Left lung (tissue), 10 donors: ENCODE results near the gene APOBR. TPM values are rescaled to one million over a fixed set of nuclear protein-coding genes. Genes with fewer than 3 reads are reported as not detected.
A peak's percentile ranks its signal among the peaks of the same experiment; 100 is the strongest.

ENCODE experiments used
- ATAC-seq: fragments of 200-7000 bp; cut with Tn5 transposase; one replicate; pipeline ENCODE4 v1.9.1; 2020; ENCODE audit warnings: moderate library complexity
- DNase-seq, 4 donors: peaks; one replicate each; pipeline ENCODE4 v3.0.0-alpha.2; 2013 to 2020
- H3K27ac ChIP-seq, 2 donors: fragments of 200-600 bp; sonication (generic) in 1 of 2; one replicate each; pipeline versions ENCODE4 v1.5.0 to v1.8.0; 2020 to 2021
- H3K27me3 ChIP-seq, 2 donors: fragments of 200-600 bp; sonication (generic) in 1 of 2; one replicate each; pipeline versions ENCODE4 v1.5.0 to v1.8.0; 2020 to 2021
- H3K36me3 ChIP-seq, 2 donors: fragments of 200-600 bp; sonication (generic) in 1 of 2; one replicate each; pipeline versions ENCODE4 v1.5.0 to v1.8.0; 2020 to 2021
- H3K4me1 ChIP-seq, 2 donors: fragments of 200-600 bp; one replicate each; pipeline ENCODE4 v1.8.0; 2021
- H3K4me3 ChIP-seq, 2 donors: fragments of 200-600 bp; sonication (generic) in 1 of 2; one replicate each; pipeline versions ENCODE4 v1.5.0 to v1.8.0; 2020 to 2021; ENCODE audit warnings: mild to moderate bottlenecking in 1 of 2
- H3K9me3 ChIP-seq, 2 donors: fragments of 200-600 bp; sonication (generic) in 1 of 2; one replicate each; pipeline versions ENCODE4 v1.5.0 to v1.8.0; 2020 to 2021
- intact Hi-C, 2 donors: fragments of 100-400 bp; cut with DNase I; formaldehyde crosslinking; loops; one replicate each; pipeline versions ENCODE4 v1.11.2 to v1.14.2; 2022
- polyA plus RNA-seq, 6 donors: library from polyadenylated mRNA; unstranded; fragments of 120-200 nt; gene quantifications; one replicate each; pipeline ENCODE4 v1.2.1, GENCODE V29; 2013; ENCODE audit not compliant: insufficient read length in 6 of 6
- total RNA-seq, 2 donors: library from RNA; stranded (reverse); fragmentation: NEBNext Ultra II Directional; extraction: Animal tissue kit (Norgen Biotek cat#: 25700); gene quantifications; one replicate each; pipeline ENCODE4 v1.2.1, GENCODE V29; 2021
- TF ChIP-seq, protein P1 (sequence below), 2 donors: fragments of 200-600 bp; sonication (generic) in 1 of 2; IDR thresholded peaks; one replicate each; pipeline versions ENCODE4 v1.5.0 to v1.8.0; 2021; ENCODE audit warnings: antibody characterized with exemption in 2 of 2
- donor health status: DM: no; HTN: yes; CAD: no.
- donor health status: DM: no; HTN: no; CAD: no.

The APOBR gene
- total and polyA plus RNA-seq, 8 donors, result 1.0 to 22.9 (median 1.5) TPM

DNA sequence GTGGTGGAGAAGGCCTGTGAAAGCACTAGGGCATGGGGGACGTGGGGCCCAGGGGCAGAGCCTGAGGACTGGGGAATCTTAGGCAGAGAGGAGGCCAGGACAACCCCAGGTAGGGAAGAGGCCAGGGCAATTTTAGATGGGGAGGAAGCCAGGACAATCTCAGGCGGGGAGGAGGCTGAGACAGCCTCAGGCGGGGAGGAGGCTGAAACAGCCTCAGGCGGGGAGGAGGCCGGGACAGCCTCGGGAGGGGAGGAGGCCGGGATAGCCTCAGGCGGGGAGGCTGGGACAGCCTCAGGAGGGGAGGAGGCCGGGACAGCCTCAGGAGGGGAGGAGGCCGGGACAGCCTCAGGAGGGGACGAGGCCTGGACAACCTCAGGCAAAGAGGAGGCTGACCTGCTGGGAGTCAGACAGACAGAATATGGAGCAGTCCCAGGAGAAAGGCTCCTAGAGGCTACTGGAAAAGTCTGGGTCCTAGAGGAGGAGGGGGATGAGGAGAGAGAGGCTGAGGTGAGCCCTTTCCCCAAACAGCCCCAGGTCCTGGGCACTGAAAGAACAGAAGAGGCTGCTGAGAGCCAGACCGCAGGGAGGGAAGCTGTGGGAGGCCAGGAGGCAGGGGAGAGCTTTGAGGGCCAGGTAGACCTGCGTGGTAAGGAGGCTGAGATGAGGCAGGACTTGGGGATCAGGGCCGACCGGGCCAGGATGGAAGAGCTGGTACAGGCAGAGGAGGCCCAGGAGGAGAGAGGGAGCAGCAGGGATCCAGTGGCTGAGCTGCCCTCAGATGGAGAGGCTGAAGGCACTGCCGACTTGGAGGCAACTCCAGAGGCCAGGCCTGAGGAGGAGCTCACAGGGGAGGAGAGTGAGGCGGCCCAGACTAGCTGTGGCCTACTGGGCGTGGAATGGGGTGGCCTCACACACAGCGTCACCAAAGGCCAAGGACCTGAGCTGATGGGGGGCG is 1.6 kb downstream of the APOBR start:
- H3K27ac ChIP-seq, result peak overlapping the region in 1 of 2 donors; percentile 91
- no peaks in the 10 kb centered on the region for H3K27me3 ChIP-seq
- ATAC-seq, result no peak
- intact Hi-C loops, result no loop called here
- H3K4me1 ChIP-seq, result peaks cover 0 to 37% of the 10 kb centered on the region in 2 donors
- DNase-seq, result no peak
- TF ChIP-seq, protein P1, sequence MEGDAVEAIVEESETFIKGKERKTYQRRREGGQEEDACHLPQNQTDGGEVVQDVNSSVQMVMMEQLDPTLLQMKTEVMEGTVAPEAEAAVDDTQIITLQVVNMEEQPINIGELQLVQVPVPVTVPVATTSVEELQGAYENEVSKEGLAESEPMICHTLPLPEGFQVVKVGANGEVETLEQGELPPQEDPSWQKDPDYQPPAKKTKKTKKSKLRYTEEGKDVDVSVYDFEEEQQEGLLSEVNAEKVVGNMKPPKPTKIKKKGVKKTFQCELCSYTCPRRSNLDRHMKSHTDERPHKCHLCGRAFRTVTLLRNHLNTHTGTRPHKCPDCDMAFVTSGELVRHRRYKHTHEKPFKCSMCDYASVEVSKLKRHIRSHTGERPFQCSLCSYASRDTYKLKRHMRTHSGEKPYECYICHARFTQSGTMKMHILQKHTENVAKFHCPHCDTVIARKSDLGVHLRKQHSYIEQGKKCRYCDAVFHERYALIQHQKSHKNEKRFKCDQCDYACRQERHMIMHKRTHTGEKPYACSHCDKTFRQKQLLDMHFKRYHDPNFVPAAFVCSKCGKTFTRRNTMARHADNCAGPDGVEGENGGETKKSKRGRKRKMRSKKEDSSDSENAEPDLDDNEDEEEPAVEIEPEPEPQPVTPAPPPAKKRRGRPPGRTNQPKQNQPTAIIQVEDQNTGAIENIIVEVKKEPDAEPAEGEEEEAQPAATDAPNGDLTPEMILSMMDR (IDR thresholded peaks at IDR 0.05), result no peak
- no peaks in the 10 kb centered on the region for H3K9me3 ChIP-seq
- H3K36me3 ChIP-seq, result peaks cover 0 to 32% of the 10 kb centered on the region in 2 donors
- peak overlapping the region in 1 of 2 donors; percentile 96 for H3K4me3 ChIP-seq

DNA sequence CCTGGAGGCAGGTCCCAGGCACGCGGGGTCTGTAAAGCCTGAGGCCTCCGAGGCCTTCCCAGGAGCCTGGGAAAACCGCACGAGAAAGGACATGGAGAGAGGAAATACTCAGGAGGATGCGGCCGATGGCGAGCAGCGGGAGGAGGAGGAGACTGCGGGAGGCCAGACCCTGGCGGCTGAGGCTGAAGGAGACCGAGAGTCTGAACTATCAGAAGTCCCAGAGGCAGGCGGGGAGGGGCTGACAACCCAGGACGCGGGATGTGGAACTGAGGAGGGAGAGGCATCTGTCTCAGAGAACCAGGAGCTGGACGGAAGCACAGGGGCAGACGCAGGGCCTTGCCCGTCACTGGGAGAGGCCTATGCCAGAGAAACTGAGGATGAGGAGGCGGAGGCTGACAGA is 2.4 kb downstream of the APOBR start:
- intact Hi-C loops, result no loop called here
- Histone ChIP-seq H3K36me3 (peaks cover 0 to 32% of the 10 kb centered on the region in 2 donors), H3K27ac (no peak overlapping the region), H3K27me3 (no peaks in the 10 kb centered on the region), H3K9me3 (no peaks in the 10 kb centered on the region), H3K4me3 (peak overlapping the region in 1 of 2 donors; percentile 96), H3K4me1 (peaks cover 0 to 35% of the 10 kb centered on the region in 2 donors)
- ATAC-seq, result no peak
- no peak for DNase-seq
- TF ChIP-seq, protein P1 (IDR thresholded peaks at IDR 0.05), result no peak

DNA sequence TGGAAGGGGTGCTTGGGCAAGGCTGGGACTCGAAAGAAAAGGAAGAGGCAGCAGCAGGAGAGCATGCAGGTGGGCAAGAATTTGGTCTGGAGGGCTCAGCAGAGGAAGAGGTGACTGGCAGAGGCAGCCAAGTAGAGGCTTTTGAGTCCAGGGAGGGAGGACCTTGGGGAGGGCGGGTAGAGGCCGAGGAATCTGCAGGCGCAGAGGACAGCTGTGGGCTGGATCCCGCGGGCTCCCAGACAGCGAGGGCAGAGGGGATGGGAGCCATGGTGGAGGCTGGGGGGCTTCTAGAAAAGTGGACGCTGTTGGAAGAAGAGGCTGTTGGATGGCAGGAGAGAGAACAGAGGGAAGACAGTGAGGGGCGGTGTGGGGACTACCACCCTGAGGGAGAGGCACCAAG is 2.9 kb downstream of the APOBR start:
- DNase-seq (no peak), ATAC-seq (no peak)
- Histone ChIP-seq H3K27me3 (no peaks in the 10 kb centered on the region), H3K36me3 (peaks cover 0 to 32% of the 10 kb centered on the region in 2 donors), H3K27ac (no peak overlapping the region), H3K4me1 (peaks cover 0 to 34% of the 10 kb centered on the region in 2 donors), H3K9me3 (no peaks in the 10 kb centered on the region), H3K4me3 (no peak overlapping the region)
- TF ChIP-seq, protein P1 (IDR thresholded peaks at IDR 0.05), result no peak
- intact Hi-C loops, result no loop called here

DNA sequence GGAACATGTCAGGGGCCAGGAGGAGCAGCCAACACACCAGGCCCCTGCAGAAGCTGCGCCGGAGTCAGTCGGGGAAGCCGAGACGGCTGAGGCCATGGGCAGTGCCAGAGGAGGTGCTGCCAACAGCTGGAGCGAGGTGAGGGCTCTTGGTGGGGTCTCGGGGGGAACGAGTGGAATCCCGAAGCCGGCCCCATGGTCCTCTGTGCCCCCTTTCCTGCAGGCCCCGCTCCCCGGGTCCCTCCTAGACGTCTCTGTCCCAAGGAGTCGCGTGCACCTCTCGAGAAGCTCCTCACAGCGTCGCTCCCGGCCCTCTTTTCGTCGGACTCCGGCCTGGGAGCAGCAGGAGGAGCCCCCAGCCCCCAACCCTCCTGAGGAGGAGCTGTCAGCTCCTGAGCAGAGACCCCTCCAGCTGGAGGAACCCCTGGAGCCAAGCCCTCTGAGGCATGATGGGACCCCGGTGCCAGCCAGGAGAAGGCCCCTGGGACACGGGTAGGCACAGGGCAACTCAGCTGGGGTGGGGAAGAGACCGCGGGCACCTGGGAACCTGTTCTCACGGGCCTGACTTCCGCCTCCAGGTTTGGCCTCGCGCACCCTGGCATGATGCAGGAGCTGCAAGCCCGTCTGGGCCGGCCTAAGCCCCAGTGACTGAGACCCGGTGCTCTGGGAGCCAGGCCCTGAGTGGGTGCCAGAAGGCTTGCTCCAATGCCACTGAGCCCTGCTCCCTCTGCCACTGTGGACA is 3.6 kb downstream of the APOBR start:
- TF ChIP-seq, protein P1 (IDR thresholded peaks at IDR 0.05), result no peak
- ATAC-seq, result no peak

More for the DNA sequence above, 3.6 kb downstream of the APOBR start:
- Histone ChIP-seq H3K27me3 (no peaks in the 10 kb centered on the region), H3K36me3 (peaks cover 0 to 32% of the 10 kb centered on the region in 2 donors), H3K4me1 (peaks cover 0 to 28% of the 10 kb centered on the region in 2 donors), H3K4me3 (no peak overlapping the region), H3K9me3 (no peaks in the 10 kb centered on the region), H3K27ac (no peak overlapping the region)
- intact Hi-C loops, result no loop called here
- DNase-seq, result no peak
